Astrocyte of the hippocampus (primary cell): ENCODE measurements around the gene STX8.

Experiments
- DNase-seq: peaks from one replicate; pipeline ENCODE4 v3.0.0; 2011; ENCODE audit warnings: low read depth, low spot score

Gene STX8

GRCh38 chr17:9444687-9445086, 130.9 kb downstream of the STX8 start:
- peak; percentile 14 for DNase-seq

- no peak for DNase-seq
Measured at GRCh38 chr17:9443811-9444210, 131.8 kb downstream of the STX8 start.

DNA sequence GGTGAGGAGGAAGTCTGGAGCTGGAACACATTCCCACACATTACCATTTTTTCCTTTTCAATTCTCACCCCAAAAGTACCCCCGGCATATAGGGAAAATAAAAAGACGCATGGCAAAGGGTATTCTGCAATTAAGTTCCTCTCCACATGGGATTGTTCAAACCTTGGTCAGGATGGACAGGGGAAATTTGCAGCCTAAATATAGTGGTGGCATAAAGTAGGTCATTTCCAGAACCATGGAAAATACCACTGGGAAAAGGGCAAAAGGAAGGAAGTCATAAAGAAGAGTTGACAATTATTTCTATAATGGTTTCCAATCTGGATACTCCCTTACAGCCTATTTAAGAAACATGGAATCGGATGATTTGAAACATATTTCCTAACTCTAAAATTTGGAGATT, 135.8 kb downstream of the STX8 start:
- no peak for DNase-seq

DNA sequence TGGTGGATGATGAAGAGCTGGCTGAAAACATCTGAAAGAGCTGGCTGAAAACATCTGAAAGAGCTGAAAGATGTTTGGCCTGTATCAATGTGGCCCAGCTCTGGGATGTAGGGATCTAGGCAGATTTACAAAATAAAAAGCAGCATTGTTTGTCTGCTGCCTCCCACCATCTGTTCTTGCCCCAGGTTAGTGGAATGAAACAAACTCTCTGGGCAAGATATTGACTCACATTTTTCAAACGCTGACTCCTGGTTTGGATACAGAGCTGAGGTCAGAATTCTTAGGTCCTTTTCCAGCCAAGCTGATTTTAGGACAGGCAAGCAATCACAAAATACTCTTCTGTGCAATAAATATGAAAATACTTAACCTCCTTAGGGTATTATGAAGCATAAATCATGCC, 139.0 kb downstream of the STX8 start:
- peak; percentile 16 for DNase-seq

DNA sequence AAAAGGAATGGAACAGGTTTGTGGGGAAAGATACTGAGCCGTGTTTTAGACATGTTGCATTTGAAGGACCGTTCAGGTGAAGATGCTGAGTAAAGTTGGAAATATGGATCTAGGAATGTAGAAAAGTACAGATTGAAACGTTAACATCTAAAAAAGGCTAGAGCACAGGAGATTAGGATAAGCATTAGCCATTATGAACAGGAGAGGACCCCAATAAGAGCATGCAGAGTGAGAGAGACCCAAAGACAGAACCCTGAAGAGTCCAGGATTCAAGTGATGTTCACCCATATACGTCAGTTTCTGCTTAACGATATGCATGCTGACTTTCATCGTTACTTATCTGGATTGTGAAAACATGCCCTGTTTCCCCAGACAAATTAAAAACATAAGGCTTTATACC, 140.5 kb downstream of the STX8 start:
- DNase-seq, result no peak

DNA sequence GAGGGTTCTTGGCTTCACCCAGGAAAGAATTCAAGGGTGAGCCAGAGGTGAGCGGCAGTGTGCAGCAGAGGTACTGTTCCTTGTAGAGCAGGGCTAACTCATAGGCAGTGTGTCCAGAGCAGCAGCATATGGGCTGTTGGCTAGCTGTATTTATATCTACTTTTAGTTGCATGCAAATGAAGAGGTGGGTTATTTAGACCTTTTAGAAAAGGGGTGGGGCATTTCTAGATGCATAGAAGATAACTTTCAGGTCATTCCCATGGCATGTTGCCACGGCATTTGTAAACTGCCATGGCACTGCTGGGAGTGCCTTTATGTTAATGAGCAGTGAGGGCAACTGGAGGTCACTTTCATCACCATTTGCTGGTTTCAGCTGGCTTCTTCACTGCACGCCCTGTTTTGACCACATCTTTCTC, 141.0 kb downstream of the STX8 start:
- DNase-seq, result peak; percentile 42

- peak; percentile 44 for DNase-seq
Measured at GRCh38 chr17:9432934-9433421, 142.6 kb downstream of the STX8 start.

GRCh38 chr17:9432134-9432885, 143.3 kb downstream of the STX8 start:
- DNase-seq, result peak; percentile 28

DNA sequence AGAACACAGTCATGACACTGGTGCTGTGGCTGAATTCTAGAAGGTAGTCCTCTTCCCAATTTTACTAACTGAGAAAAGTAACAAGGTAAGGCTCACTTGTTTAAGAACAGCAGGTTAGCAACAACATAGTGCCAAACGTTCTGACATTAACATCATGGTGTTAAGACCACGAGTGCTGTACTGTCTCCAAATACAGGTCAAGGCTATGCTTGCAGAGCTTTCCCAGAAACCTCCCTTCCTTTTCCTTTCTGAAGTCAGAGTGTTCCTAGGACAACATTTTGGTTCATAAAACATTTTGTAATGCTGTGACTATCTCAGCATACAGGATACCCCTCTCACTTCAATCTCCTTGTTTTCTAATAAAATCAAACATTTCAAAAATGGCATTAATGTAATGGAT, 144.0 kb downstream of the STX8 start:
- DNase-seq, result no peak

DNA sequence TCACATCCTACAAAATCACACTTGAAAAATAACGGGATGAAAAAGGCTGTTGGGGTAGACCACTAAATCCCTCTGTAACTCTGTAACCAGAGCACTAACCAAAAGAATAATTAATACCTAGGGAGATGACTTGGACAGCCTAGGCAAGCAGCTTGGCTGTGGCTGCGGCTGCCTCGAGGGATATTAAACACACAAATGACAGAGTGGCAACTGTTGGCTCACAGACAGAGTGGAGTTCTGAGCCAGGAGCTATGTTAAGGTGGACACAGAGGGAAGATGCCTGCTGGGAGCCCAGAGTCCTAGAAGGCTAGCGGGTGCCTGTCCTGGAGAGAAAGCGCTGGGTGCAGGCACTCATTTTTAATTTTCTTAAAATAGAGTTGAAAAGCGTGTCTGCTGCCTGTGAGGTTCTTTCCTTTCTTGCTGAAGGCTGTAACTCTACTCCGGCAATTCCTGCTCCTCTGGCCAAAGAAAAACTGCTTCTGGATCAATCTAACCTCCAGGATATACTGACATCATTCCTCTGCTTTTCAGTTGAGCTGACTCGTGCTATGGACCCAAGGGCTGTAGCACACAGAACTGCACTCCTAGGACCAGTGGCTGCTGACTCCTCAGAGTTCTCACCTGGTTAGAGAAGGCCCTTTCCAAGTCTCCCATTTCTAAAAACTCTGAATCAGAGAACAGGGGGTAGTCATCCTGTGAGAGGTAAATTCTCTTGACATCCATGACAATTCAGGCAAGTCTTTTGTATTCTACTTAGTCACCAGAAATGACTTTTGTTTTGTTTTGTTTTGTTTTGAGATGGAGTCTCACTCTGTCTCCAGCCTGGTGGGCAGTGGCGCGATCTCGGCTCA, 147.9 kb downstream of the STX8 start:
- no peak for DNase-seq

- DNase-seq, result no peak
Measured at GRCh38 chr17:9424071-9424640, 151.5 kb downstream of the STX8 start.

GRCh38 chr17:9421525-9421924, 154.1 kb downstream of the STX8 start:
- DNase-seq, result no peak

DNA sequence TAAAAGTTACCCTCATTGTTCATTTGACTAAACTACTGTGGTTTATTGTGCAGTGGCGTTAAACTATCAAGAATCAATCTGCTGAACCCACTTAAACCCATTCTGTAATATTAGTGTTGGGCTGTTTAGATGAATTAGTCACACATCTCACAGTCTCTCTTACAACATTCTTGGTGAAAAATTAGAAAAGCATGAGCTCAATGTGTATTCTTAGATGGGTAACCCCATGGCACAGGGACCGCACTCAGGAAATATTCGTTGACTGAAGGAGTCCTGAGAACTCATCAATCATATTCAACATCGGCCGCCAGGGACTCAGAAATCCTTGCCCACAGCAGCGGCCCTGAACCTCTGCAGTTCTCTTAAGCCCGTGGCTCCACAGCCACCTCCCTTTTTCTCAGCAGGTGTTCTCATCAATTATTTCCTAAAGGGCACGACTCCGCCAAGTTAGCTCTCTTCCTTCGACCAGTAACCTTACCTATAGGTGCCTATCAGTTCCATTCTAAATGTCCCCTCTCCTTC, 155.6 kb downstream of the STX8 start:
- DNase-seq, result peak; percentile 43

DNA sequence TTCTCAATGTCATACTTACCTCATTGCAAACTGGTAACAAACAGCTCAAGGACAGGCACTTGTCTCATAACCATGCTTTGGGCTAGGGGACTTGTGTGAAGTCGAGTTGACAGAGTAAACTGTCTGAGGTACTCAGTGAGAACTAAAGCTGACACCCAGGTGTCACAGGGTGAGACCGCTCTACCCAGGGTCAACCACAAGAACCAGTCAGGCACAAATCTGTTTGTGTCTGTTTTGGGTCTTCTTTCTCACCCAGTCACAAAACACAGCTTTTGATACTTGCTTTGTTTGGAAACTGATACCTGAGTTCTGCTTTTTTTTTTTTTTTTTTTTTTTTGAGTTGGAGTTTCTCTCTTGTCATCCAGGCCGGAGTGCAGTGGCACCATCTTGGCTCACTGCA, 161.1 kb downstream of the STX8 start:
- no peak for DNase-seq

GRCh38 chr17:9410737-9411136, 164.9 kb downstream of the STX8 start:
- no peak for DNase-seq

- DNase-seq, result no peak
Measured at GRCh38 chr17:9410301-9410700, 165.3 kb downstream of the STX8 start.

GRCh38 chr17:9409878-9410277, 165.7 kb downstream of the STX8 start:
- DNase-seq, result no peak

- no peak for DNase-seq
Measured at GRCh38 chr17:9408868-9409829, 166.5 kb downstream of the STX8 start.

- DNase-seq, result peak; percentile 77
Measured at GRCh38 chr17:9408381-9408780, 167.2 kb downstream of the STX8 start.

DNA sequence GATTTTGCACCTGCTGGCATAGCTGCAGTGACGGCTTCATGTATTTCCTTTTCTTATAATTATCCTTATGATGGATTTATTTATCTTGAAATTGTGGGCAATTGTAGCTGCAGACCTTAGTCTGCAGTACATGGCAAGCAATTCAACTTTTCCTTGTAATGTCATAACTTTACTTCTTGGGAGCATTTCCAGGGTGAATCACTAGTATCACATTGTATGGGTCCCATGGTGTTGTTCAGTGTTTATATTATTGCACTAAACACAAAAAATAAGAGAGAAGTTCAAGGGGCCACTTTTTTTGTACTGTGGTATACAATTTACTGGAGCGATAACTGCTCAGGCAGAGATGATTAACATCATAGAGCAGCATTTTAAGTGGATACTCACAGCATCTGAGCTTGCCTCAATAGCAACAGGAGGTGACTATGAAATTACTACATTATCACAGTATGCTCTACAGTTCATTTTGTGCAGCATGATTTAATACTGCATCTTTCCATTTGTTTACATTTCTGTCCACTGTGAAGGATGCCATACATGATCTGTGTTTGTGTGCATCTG, 169.5 kb downstream of the STX8 start:
- DNase-seq, result no peak

DNA sequence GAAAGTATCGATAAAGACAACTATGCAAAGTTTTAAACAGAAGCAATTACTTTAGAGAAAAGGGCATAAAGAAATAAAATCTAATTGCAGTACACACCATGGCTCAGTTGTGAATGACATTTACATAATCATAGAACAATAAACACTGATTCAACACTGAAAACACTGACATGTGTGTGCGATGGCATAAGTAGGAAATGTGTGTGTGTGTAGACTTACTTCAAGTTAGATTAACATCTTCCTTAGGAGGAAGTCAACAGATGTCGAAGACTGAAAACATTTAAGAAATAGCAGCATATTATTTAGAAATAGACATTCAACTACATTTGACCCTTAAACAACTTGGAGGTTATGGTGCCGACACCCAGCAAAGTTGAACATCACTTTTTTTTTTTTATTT, 172.4 kb downstream of the STX8 start:
- DNase-seq, result no peak
